ENCODE measurements around the gene PTPRK.

GRCh38 chr6:128079021-128079420 lies 441.4 kb downstream of the PTPRK start:
- TF ChIP-seq CTCF (conservative IDR thresholded peaks at IDR 0.05; ENCODE audit: low read length), result no peak
- TF ChIP-seq EZH2phosphoT487 (IDR thresholded peaks at IDR 0.05; ENCODE audit: borderline replicate concordance, low read depth, low read length), result no peak
